ENCODE measurements around the gene NOCT. TPM values are rescaled to one million over a fixed set of nuclear protein-coding genes. Genes with fewer than 3 reads are reported as not detected.
"Not testable (repeated sequence)": the region's sequence is repeated elsewhere in the genome, so short reads cannot be mapped to it uniquely, and the experiment has no call there.

NOCT gene
- total and polyA plus RNA-seq, 2 donors from 2014 or later: 4.3 to 4.7 TPM

GRCh38 chr4:139028191-139028661 lies 12.6 kb downstream of the NOCT start:
- peak overlapping the region in 1 of 3 donors; percentile 28 for H3K9ac ChIP-seq (ENCODE audit: low read length in 3 of 3)
- no peaks in the 10 kb centered on the region for H3K9me3 ChIP-seq (ENCODE audit: control insufficient read depth in 2 of 3, insufficient read depth in 1 of 3, low read length in 3 of 3)
- TF ChIP-seq CTCF (IDR thresholded peaks at IDR 0.05; ENCODE audit: borderline replicate concordance, extremely low read depth, insufficient read depth): no peak
- H3K27me3 ChIP-seq (ENCODE audit: control insufficient read depth, insufficient read depth, low read length): no peaks in the 10 kb centered on the region
- H3K27ac ChIP-seq (ENCODE audit: low read depth in 2 of 2, low read length in 2 of 2): peak overlapping the region in 1 of 2 donors; percentile 60
- FAIRE-seq (no peak), DNase-seq (no peak)
- no peaks in the 10 kb centered on the region for H3K36me3 ChIP-seq (ENCODE audit: control insufficient read depth in 2 of 3, insufficient read depth in 3 of 3, low read length in 3 of 3)
- no peak overlapping the region for H3K4me3 ChIP-seq (ENCODE audit: low read length in 3 of 3)
- intact Hi-C loops (cut with DNase I): no loop called here
- peaks cover 0 to 10% (median 7%) of the 10 kb centered on the region in 3 donors for H3K4me1 ChIP-seq (ENCODE audit: control insufficient read depth in 2 of 3, insufficient read depth in 2 of 3, low read depth in 1 of 3, low read length in 3 of 3)

GRCh38 chr4:139029866-139030363 lies 14.3 kb downstream of the NOCT start:
- DNase-seq; H3K36me3 ChIP-seq (ENCODE audit: control insufficient read depth in 2 of 3, insufficient read depth in 3 of 3, low read length in 3 of 3); H3K9ac ChIP-seq (ENCODE audit: low read length in 3 of 3); intact Hi-C loops (cut with DNase I); H3K27me3 ChIP-seq (ENCODE audit: control insufficient read depth, insufficient read depth, low read length); H3K27ac ChIP-seq (ENCODE audit: low read depth in 2 of 2, low read length in 2 of 2); H3K4me3 ChIP-seq (ENCODE audit: low read length in 3 of 3); H3K9me3 ChIP-seq (ENCODE audit: control insufficient read depth in 2 of 3, insufficient read depth in 1 of 3, low read length in 3 of 3); FAIRE-seq: not testable (repeated sequence)
- H3K4me1 ChIP-seq (ENCODE audit: control insufficient read depth in 2 of 3, insufficient read depth in 2 of 3, low read depth in 1 of 3, low read length in 3 of 3): peaks cover 0 to 16% (median 7%) of the 10 kb centered on the region in 3 donors

GRCh38 chr4:139030614-139031235 lies 15.1 kb downstream of the NOCT start:
- no peaks in the 10 kb centered on the region for H3K9me3 ChIP-seq (ENCODE audit: control insufficient read depth in 2 of 3, insufficient read depth in 1 of 3, low read length in 3 of 3)
- peaks cover 0 to 16% (median 7%) of the 10 kb centered on the region in 3 donors for H3K4me1 ChIP-seq (ENCODE audit: control insufficient read depth in 2 of 3, insufficient read depth in 2 of 3, low read depth in 1 of 3, low read length in 3 of 3)
- TF ChIP-seq CTCF (IDR thresholded peaks at IDR 0.05; ENCODE audit: borderline replicate concordance, extremely low read depth, insufficient read depth): peak; percentile 92
- peak overlapping the region in 1 of 3 donors; percentile 7 for H3K4me3 ChIP-seq (ENCODE audit: low read length in 3 of 3)
- no peak overlapping the region for H3K9ac ChIP-seq (ENCODE audit: low read length in 3 of 3)
- no peaks in the 10 kb centered on the region for H3K27me3 ChIP-seq (ENCODE audit: control insufficient read depth, insufficient read depth, low read length)
- intact Hi-C loops (cut with DNase I): no loop called here
- DNase-seq: peak in 4 of 5 donors; percentile 78 to 95 (median 88)
- no peaks in the 10 kb centered on the region for H3K36me3 ChIP-seq (ENCODE audit: control insufficient read depth in 2 of 3, insufficient read depth in 3 of 3, low read length in 3 of 3)
- peak; percentile 63 for FAIRE-seq
- H3K27ac ChIP-seq (ENCODE audit: low read depth in 2 of 2, low read length in 2 of 2): peak overlapping the region in 1 of 2 donors; percentile 4

- no peak overlapping the region for H3K27ac ChIP-seq (ENCODE audit: low read depth in 2 of 2, low read length in 2 of 2)
- H3K9ac ChIP-seq (ENCODE audit: low read length in 3 of 3): no peak overlapping the region
- H3K4me1 ChIP-seq (ENCODE audit: control insufficient read depth in 2 of 3, insufficient read depth in 2 of 3, low read depth in 1 of 3, low read length in 3 of 3): peaks cover 0 to 11% (median 2%) of the 10 kb centered on the region in 3 donors
- no peaks in the 10 kb centered on the region for H3K27me3 ChIP-seq (ENCODE audit: control insufficient read depth, insufficient read depth, low read length)
- DNase-seq (no peak), FAIRE-seq (no peak)
- H3K9me3 ChIP-seq (ENCODE audit: control insufficient read depth in 2 of 3, insufficient read depth in 1 of 3, low read length in 3 of 3): no peaks in the 10 kb centered on the region
- H3K4me3 ChIP-seq (ENCODE audit: low read length in 3 of 3): no peak overlapping the region
- intact Hi-C loops (cut with DNase I): no loop called here
- no peak for TF ChIP-seq CTCF (IDR thresholded peaks at IDR 0.05; ENCODE audit: borderline replicate concordance, extremely low read depth, insufficient read depth)
- H3K36me3 ChIP-seq (ENCODE audit: control insufficient read depth in 2 of 3, insufficient read depth in 3 of 3, low read length in 3 of 3): no peaks in the 10 kb centered on the region
These were observed 20.1 kb downstream of the NOCT start for GRCh38 chr4:139035650-139036049.

Measured in kidney (tissue), 14 donors.